NCI-H82 (cell line): ENCODE results near the gene LRIF1.
"Not testable (repeated sequence)": the region's sequence is repeated elsewhere in the genome, so short reads cannot be mapped to it uniquely, and the experiment has no call there.

ENCODE experiments used
- DNase-seq: peaks from one replicate; lab custom pipeline; 2025; lab: John Stamatoyannopoulos, UW

LRIF1 gene

GRCh38 chr1:110951161-110951560 is 12.6 kb downstream of the LRIF1 start:
- no peak for DNase-seq

DNA sequence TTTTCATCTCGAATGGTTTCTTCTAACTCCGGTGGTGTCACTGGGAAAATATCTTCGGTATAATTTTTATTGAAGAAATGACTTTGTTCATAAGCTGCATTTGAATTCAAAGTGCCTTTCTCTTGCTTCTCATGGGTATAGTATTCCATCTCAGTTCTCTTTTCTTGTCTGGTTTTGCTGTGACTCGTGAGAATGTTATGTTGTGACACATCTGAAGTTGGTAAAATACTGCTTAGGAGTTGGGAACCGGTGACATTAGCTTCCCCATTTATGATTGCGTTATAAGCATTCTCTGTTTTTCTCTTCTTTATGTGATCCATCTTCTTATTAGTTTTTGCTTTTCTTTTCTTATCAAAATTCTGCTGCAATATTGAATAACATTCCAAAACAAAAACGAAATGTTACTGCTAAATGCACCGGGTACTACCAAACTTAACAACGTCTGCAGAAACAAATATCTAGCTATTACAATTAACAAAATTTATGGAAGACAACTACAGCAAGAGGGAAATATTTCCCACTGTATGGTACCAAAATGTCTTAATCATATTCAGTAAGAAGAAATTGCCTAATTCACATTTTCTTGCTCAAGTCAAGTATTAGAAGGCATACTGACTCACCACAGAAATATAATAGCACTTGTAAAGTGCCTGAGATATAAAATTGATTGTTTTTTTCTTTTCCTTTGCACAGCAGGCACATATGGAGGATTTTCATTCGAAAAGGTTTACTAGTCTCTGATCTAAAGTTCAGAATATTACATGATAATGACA is 15.5 kb downstream of the LRIF1 start:
- no peak for DNase-seq

DNA sequence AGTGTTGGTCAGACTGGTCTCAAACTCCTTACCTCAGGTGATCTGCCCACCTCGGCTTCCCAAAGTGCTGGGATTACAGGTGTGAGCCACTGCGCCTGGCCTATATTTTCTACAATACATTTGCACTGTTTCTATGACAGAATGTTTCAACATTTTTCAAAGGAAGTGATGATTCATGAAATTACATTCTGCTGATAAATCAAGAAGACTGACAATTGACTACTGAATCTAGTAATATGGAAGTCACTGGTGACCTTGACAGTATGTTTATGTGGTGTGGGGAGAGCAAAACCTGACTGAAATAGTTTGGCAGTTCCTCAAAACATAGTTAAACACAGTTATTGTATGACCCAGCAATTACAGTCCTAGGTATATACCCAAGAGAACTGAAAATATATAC is 18.1 kb downstream of the LRIF1 start:
- DNase-seq, result no peak

DNA sequence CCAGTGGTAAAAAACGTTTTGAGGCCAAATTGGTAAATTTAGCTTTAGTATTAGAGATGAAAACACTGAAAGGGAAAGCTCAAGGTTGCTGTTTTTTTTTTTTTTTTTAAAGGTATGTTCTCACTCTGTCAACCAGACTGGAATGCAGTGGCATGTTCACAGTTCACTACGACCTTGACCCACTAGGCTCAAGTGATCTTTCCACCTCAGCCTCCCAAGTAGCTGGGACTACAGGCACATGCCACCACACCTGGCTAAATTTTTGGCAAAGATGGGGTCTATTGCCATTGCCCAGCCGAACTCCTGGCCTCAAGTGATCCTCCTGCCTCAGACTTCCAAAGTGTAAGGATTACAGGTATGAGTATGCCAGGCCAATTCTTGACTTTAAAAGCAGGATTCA is 18.9 kb downstream of the LRIF1 start:
- no peak for DNase-seq

- no peak for DNase-seq
These were observed 27.2 kb downstream of the LRIF1 start for GRCh38 chr1:110936567-110936966.

- not testable (repeated sequence) for DNase-seq
These were observed 32.6 kb downstream of the LRIF1 start for GRCh38 chr1:110931097-110931496.

DNA sequence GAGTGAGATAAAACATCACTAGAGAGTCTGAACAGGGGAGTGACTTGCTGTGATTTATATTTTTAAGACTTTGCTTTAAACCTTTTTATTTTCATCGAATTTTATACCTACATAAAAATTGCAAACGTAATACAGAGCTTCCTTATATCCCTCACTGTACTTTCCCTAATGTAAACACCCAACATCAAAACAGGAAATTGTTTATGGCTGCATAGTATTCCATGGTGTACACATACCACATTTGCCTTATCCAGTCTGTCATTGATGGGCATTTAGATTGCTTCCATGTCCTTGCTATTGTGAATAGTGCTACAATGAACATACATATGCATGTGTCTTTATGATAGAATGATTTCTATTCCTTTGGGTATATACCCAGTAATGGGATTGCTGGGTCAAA is 34.8 kb downstream of the LRIF1 start:
- DNase-seq, result no peak

GRCh38 chr1:110928191-110928590 is 35.5 kb downstream of the LRIF1 start:
- no peak for DNase-seq

DNA sequence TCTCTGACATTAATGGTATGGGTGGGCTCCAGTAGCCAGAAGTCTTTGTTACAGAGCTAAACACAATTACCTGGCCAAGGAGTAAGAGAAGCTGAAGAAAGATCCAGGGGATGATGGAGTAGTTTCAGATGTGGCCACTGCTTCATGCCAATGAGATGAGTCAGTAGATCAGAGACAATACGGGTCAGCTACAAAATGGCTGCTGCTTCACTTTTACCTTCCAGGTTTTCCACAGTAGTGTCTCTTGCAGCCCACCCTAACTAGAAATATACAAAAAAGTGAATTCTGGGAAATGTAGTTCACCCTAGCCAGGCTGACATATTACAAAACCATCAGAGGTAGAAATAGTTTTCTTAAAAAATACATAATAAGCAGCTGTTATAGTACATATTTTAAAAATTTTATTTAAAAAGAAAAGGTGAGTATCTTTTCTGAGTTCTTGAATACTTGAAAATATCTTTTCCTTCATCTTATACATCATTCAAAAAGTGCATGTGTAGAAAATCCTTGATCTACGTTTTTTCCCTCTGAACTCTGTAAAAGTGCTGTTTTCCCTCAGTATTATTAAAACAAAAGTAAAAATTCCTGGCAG is 36.1 kb downstream of the LRIF1 start:
- DNase-seq, result no peak

GRCh38 chr1:110921953-110922352 is 41.8 kb downstream of the LRIF1 start:
- DNase-seq, result no peak

GRCh38 chr1:110918016-110918415 is 45.7 kb downstream of the LRIF1 start:
- DNase-seq, result no peak

DNA sequence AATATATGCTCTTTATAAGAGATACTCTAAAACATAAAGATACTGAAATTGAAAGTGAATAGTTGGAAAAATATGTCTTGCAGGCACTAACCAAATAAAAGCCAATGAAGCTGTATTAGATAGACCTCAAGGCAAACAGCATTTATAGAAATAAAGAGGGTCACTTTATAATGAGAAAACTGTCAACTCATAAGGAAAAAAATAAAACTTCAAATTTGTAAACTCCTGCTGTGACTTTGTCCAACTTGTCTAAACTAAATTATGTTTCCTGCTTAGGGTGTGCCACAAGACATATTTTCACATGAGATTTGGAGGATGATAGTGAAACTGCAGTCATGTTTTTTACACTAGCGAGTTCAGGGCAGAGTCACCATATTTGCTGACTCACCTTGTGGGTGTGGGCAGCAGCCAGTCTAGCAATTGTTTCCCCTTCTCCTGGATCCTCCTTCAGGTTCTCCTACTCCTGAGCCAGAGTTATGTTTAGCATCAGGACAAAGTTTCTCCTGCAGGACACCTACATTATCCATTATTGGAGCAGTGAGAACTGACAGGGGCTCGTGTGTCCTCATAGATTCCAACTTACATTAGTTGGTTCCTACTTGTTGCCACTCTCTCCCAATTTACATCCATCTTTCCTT is 46.9 kb downstream of the LRIF1 start:
- no peak for DNase-seq

DNA sequence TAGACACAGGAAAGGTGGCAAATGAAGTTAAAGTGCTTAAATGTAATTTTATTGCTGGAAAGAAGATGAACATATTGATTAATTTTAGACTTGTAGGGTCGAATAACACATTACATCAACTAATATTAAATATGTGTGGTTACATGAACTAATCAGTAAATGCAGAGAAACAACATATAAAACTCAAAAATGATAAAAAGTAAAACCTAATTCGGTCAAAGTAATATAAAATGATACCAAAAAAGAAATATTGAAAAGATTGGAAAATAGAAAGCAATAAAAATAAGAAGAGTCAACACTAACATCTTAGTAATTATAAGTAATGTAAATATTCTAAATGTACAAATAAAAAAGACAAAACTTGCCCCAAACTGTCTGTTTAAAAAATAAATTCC is 47.5 kb downstream of the LRIF1 start:
- DNase-seq, result no peak

GRCh38 chr1:110915804-110916203 is 47.9 kb downstream of the LRIF1 start:
- no peak for DNase-seq

DNA sequence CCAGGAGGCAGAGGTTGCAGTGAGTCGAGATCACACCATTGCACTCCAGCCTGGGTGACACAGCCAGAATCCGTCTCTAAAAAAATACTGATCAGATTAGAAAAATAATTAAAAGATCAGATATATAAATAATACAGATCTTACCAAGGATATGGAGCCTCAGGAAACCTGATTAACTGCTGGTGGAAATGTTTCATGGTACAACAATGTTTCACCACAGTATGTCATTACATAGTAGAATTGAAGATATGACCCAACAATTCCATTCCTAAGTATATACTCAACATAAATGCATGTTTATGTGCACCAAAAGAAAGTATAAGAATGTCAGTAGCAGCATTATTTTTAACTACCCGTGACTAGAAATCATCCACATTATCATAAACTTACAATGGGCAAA is 49.0 kb downstream of the LRIF1 start:
- no peak for DNase-seq

- DNase-seq, result no peak
These were observed 50.9 kb downstream of the LRIF1 start for GRCh38 chr1:110912784-110913183.

DNA sequence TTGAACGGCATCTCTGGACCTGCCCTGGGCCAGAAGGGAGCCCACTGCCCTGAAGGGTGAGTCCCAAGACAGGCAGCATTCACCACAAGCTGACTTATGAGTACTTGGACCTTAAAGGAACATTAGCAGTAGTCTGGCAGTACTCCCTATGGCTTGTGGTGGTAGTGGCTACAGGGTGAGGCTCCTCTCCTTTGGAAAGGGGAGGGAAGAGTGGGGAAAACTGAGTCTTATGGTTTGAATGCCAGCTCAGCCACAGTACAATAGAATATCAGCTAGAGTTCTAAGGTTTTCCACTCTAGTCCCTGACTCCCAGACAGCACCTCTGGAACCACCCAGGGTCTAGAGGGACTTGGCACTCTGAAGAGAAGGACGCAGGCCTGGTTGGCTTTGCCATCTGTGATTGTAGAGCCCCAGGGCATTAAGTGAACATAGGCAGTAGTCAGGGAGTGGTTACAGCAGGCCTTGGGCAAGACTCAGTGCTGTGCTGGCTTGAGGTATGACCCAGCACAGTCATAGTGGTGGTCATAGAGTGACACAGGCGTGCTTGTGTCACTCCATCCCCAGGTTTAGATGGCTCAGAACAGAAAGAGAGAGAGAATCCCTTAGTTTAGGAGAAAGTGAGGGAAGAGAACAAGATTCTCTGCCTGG is 59.7 kb downstream of the LRIF1 start:
- DNase-seq, result no peak

DNA sequence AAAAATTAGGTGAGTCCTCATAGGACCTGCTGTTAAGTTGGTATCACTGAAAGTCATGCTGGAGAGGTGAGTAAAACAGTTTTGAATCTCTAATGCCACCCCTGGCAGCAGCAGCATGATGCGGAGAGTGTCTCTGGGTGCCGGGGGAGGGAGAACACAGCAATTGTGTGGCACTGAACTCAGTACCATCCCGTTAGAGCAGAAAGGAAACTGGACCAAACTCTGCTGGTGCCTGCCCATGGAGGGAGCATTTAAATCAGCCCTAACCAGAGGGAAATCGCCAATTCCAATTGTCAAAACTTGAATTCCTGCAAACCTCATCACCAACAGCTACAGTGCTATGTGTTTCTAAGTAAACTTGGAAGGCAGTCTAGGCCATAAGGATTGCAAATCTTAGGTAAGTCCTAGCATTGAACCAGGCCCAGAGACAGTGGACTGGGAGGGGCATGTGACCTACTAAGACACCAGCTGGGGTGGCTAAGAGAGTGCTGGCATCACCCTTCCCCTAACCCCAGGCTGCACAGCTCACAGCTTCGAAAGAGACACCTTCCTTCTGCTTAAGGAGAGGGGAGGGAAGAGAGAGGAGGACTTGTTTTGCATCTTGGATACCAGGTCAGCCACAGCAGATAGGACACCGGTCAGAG is 60.8 kb downstream of the LRIF1 start:
- DNase-seq, result no peak

DNA sequence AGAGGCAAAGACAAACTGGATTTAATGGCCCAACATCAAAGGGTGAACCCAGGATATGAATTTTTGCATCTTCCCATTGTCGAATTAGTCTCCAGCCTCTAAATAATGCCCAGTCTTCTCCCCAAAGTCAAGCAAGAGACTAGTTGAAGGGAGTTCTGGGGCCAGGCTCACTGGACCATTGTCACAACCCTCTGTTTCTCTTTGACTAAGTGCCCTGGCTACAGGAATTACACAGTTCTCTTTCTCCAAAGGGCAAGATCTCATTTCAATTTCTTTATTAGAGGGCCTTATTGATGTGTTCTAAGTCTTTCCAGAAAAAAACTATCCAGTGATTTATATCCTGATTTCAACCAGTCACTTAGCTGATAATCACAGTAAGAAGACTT is 64.3 kb downstream of the LRIF1 start:
- DNase-seq, result no peak

DNA sequence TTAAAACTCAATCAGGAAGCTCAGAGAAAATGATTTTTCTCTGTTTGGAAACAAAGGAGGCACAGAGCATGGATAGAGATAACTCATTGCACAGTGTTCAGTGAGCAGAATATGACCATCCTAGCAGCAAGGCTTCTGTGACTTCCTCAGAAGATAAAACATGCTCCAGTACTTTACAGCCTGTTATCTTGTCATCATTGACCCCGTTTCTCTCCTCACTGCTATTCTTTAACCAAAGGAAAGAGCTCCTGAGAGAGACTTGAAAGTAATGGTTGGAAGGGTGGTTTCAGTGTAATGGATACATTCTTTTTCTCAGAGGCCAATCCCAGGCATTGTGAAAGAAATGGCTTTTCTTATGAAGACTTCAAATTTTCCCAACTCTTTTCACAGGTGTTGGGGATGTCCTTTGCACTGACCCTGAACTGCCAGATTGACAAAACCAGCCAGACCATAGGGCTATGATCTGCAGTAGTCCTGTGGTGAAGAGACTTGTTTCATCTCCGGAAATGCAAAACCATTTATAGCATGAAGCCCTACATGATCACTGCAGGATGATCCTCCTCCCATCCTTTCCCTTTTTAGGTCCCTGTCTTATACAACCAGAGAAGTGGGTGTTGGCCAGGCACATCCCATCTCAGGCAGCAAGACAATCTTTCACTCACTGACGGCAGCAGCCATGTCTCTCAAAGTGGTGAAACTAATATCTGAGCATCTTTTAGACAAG is 64.8 kb downstream of the LRIF1 start:
- no peak for DNase-seq

DNA sequence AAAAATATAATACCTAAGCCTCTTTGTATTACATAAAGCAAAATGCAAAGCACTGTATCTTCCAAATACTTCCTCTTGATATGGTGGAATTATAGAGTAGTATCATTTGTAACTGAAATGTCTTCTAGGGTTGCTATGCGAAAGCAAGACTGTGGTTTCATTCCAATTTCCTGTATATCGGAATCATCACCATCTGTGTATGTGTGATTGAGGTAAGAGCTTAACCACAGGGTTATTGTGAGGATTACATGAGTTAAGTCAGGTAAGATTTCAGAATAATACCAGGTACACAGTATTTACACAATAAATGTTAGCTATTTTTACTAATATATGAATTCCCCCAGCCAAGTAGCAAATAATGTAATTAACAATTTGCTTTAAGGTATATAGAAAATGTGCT is 66.0 kb downstream of the LRIF1 start:
- DNase-seq, result no peak
